ENCODE measurements around the gene CTTNBP2NL. TPM values are rescaled to one million over a fixed set of nuclear protein-coding genes. Genes with fewer than 3 reads are reported as not detected.

The CTTNBP2NL gene
- total RNA-seq, 6 donors from 2014 or later = 33.1 to 95.3 (median 53.7) TPM

- TF ChIP-seq POLR2AphosphoS5 (IDR thresholded peaks at IDR 0.05) (no peak), POLR2A (IDR thresholded peaks at IDR 0.05) (no peak), CTCF (IDR thresholded peaks at IDR 0.05) (no peak), EP300 (IDR thresholded peaks at IDR 0.05) (no peak)
- DNase-seq (no peak), ATAC-seq (ENCODE audit: low FRiP score in 2 of 2) (no peak)
- Histone ChIP-seq H3K27ac (no peak overlapping the region), H3K9me3 (no peaks in the 10 kb centered on the region), H3K27me3 (no peaks in the 10 kb centered on the region), H3K4me3 (no peak overlapping the region), H3K36me3 (no peaks in the 10 kb centered on the region), H3K4me1 (peaks cover 0 to 7% (median 0%) of the 10 kb centered on the region in 4 donors)
- 56 to 85% methylated on average over 1 of the region's 1 CpG for WGBS, 2 donors
Observed at GRCh38 chr1:112373806-112374205, 22.2 kb upstream of the CTTNBP2NL start.

GRCh38 chr1:112375701-112376100 lies 20.3 kb upstream of the CTTNBP2NL start:
- H3K27me3 ChIP-seq = no peaks in the 10 kb centered on the region
- no peaks in the 10 kb centered on the region for H3K9me3 ChIP-seq
- no peak for TF ChIP-seq EP300 (IDR thresholded peaks at IDR 0.05)
- no peak for TF ChIP-seq POLR2AphosphoS5 (IDR thresholded peaks at IDR 0.05)
- TF ChIP-seq POLR2A (IDR thresholded peaks at IDR 0.05) = no peak
- TF ChIP-seq CTCF (IDR thresholded peaks at IDR 0.05) = no peak
- no peaks in the 10 kb centered on the region for H3K4me1 ChIP-seq
- H3K27ac ChIP-seq = no peak overlapping the region
- H3K4me3 ChIP-seq = no peak overlapping the region
- no peaks in the 10 kb centered on the region for H3K36me3 ChIP-seq
- no peak for ATAC-seq (ENCODE audit: low FRiP score in 2 of 2)
- DNase-seq = no peak
- 41 to 46% methylated on average over 1 of the region's 1 CpG for WGBS, 2 donors

GRCh38 chr1:112380356-112380755 lies 15.7 kb upstream of the CTTNBP2NL start:
- no peak overlapping the region for H3K27ac ChIP-seq
- H3K27me3 ChIP-seq = no peaks in the 10 kb centered on the region
- H3K36me3 ChIP-seq = no peaks in the 10 kb centered on the region
- no peaks in the 10 kb centered on the region for H3K4me1 ChIP-seq
- no peak for ATAC-seq (ENCODE audit: low FRiP score in 2 of 2)
- WGBS, 2 donors = 67 to 72% methylated on average over 1 of the region's 1 CpG
- no peak for DNase-seq
- H3K4me3 ChIP-seq = no peak overlapping the region
- H3K9me3 ChIP-seq = no peaks in the 10 kb centered on the region
- TF ChIP-seq EP300 (IDR thresholded peaks at IDR 0.05) = no peak
- no peak for TF ChIP-seq CTCF (IDR thresholded peaks at IDR 0.05)
- no peak for TF ChIP-seq POLR2AphosphoS5 (IDR thresholded peaks at IDR 0.05)
- no peak for TF ChIP-seq POLR2A (IDR thresholded peaks at IDR 0.05)

- no peak for DNase-seq
Observed at GRCh38 chr1:112381324-112382076, 14.5 kb upstream of the CTTNBP2NL start.

More at GRCh38 chr1:112381324-112382076, 14.5 kb upstream of the CTTNBP2NL start:
- TF ChIP-seq POLR2AphosphoS5 (IDR thresholded peaks at IDR 0.05) = no peak
- TF ChIP-seq CTCF (IDR thresholded peaks at IDR 0.05) = no peak
- no peak for TF ChIP-seq EP300 (IDR thresholded peaks at IDR 0.05)
- no peak for TF ChIP-seq POLR2A (IDR thresholded peaks at IDR 0.05)
- no peaks in the 10 kb centered on the region for H3K4me1 ChIP-seq
- ATAC-seq (ENCODE audit: low FRiP score in 2 of 2) = no peak
- H3K27ac ChIP-seq = no peak overlapping the region
- whole genome bisulfite sequencing, 2 donors = 77 to 80% methylated on average over 2 of the region's 2 CpGs
- no peaks in the 10 kb centered on the region for H3K36me3 ChIP-seq
- no peaks in the 10 kb centered on the region for H3K27me3 ChIP-seq
- no peak overlapping the region for H3K4me3 ChIP-seq
- no peaks in the 10 kb centered on the region for H3K9me3 ChIP-seq

All from upper lobe of left lung (tissue), 6 donors.